HG03045 (cell line): ENCODE measurements around the gene OST4.

Experiments
- ATAC-seq: cut with Tn5 transposase; IDR thresholded peaks from one replicate; pipeline ENCODE4 v1.9.1; 2021; ENCODE audit warnings: mild to moderate bottlenecking, moderate library complexity; ENCODE audit not compliant: unreplicated experiment

The OST4 gene

GRCh38 chr2:27093430-27094352 is 22.2 kb upstream of the OST4 start:
- ATAC-seq, result no peak

- no peak for ATAC-seq
Observed at GRCh38 chr2:27092696-27093429, 21.4 kb upstream of the OST4 start.

- ATAC-seq, result no peak
Observed at GRCh38 chr2:27091746-27092695, 20.6 kb upstream of the OST4 start.

GRCh38 chr2:27089111-27089954 is 17.9 kb upstream of the OST4 start:
- ATAC-seq, result no peak

- no peak for ATAC-seq
Observed at GRCh38 chr2:27088634-27089033, 17.2 kb upstream of the OST4 start.

- no peak for ATAC-seq
Observed at GRCh38 chr2:27087823-27088410, 16.5 kb upstream of the OST4 start.

- ATAC-seq, result peak; percentile 14
Observed at GRCh38 chr2:27086724-27087593, 15.5 kb upstream of the OST4 start, which contains the start of gene KHK. Gene KHK, plus strand, starts transcription at chr2:27086772. Its CDS starts 488 bp downstream, at chr2:27087260.

- ATAC-seq, result peak; percentile 80
Observed at GRCh38 chr2:27086090-27086723, 14.8 kb upstream of the OST4 start.

GRCh38 chr2:27085673-27086089 is 14.2 kb upstream of the OST4 start:
- peak; percentile 3 for ATAC-seq

- ATAC-seq, result no peak
Observed at GRCh38 chr2:27085062-27085672, 13.7 kb upstream of the OST4 start.

GRCh38 chr2:27084297-27085061 is 13.0 kb upstream of the OST4 start:
- no peak for ATAC-seq

GRCh38 chr2:27083410-27084296 is 12.2 kb upstream of the OST4 start:
- ATAC-seq, result no peak

GRCh38 chr2:27082773-27083409 is 11.4 kb upstream of the OST4 start:
- ATAC-seq, result no peak

GRCh38 chr2:27081984-27082772 is 10.7 kb upstream of the OST4 start:
- ATAC-seq, result no peak

GRCh38 chr2:27080603-27080936 is 9.1 kb upstream of the OST4 start:
- no peak for ATAC-seq
